Measurements from ENCODE around the gene RD3L. TPM values are rescaled to one million over a fixed set of nuclear protein-coding genes. Genes with fewer than 3 reads are reported as not detected.

RD3L gene
- total RNA-seq, 1 experiment from 2014 or later = not detected

DNA sequence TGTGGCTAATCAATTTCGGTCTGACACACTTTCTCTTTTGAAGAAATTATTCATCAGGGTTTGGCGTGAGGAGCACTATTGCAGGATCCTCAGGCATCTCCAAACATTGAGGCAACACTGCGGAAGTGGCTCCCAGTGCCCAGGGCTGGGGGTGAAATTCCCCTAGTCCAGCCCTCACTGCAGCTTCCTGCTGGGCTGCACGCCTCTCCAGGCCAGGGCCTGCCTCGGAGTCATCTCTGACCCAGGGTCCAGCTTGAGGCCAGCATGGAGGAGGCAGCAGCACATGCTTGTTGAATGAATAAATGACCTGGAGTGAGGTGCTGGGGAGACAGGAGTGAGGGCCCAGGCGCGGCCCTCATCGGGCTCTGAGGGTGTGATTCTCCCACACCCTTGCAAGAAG is 50.1 kb downstream of the RD3L start:
- RAD21 ChIA-PET (ENCODE audit: low non-redundant PET in 1 of 2, low total read pairs in 2 of 2, uncharacterized antibody in 2 of 2, unreplicated experiment in 2 of 2) = no interaction called here
- Histone ChIP-seq H4K20me1 (ENCODE audit: insufficient read depth) (no peaks in the 10 kb centered on the region), H2AFZ (ENCODE audit: low read depth, low read length, poor library complexity, severe bottlenecking) (no peak overlapping the region), H3K4me2 (ENCODE audit: low read length) (no peak overlapping the region), H3K79me2 (ENCODE audit: insufficient read depth, low read length) (no peaks in the 10 kb centered on the region), H3K27ac (ENCODE audit: low read depth, low read length) (no peak overlapping the region), H3K9ac (ENCODE audit: low read length) (no peak overlapping the region), H3K9me3 (ENCODE audit: control insufficient read depth in 1 of 2, insufficient read depth in 1 of 2, low read depth in 1 of 2, low read length in 2 of 2) (no peaks in the 10 kb centered on the region; a peak in 1 of 4 replicates), H3K36me3 (ENCODE audit: control insufficient read depth in 1 of 2, insufficient read depth in 2 of 2, low read length in 2 of 2) (no peaks in the 10 kb centered on the region), H3K9me2 (ENCODE audit: insufficient read depth) (no peaks in the 10 kb centered on the region), H3K4me3 (replicated peaks in 1 of 2; ENCODE audit: low read depth in 1 of 2, low read length in 2 of 2) (no peak overlapping the region), H3K4me1 (ENCODE audit: control insufficient read depth in 1 of 2, insufficient read depth in 2 of 2, low read length in 2 of 2) (peaks cover 30 to 46% of the 10 kb centered on the region in 2 experiments), H3K27me3 (ENCODE audit: insufficient read depth, low read length) (no peaks in the 10 kb centered on the region)
- TF ChIP-seq SIN3A (IDR thresholded peaks at IDR 0.05; ENCODE audit: low read depth) (no peak), SRF (IDR thresholded peaks at IDR 0.05; ENCODE audit: low read depth) (no peak), POLR2AphosphoS5 (IDR thresholded peaks at IDR 0.05; ENCODE audit: low read depth, low read length) (no peak), ELF1 (IDR thresholded peaks at IDR 0.05; ENCODE audit: borderline replicate concordance, low read depth) (no peak), YY1 (IDR thresholded peaks at IDR 0.05; ENCODE audit: extremely low read depth, insufficient replicate concordance, low read depth, low read length) (no peak), RAD21 (IDR thresholded peaks at IDR 0.05; ENCODE audit: low read depth) (no peak), CEBPB (IDR thresholded peaks at IDR 0.05; ENCODE audit: low read depth) (no peak), ZNF274 (IDR thresholded peaks at IDR 0.05; ENCODE audit: low read depth, low read length) (no peak), ZFX (IDR thresholded peaks at IDR 0.05) (no peak)
- TF ChIP-seq, protein P1, sequence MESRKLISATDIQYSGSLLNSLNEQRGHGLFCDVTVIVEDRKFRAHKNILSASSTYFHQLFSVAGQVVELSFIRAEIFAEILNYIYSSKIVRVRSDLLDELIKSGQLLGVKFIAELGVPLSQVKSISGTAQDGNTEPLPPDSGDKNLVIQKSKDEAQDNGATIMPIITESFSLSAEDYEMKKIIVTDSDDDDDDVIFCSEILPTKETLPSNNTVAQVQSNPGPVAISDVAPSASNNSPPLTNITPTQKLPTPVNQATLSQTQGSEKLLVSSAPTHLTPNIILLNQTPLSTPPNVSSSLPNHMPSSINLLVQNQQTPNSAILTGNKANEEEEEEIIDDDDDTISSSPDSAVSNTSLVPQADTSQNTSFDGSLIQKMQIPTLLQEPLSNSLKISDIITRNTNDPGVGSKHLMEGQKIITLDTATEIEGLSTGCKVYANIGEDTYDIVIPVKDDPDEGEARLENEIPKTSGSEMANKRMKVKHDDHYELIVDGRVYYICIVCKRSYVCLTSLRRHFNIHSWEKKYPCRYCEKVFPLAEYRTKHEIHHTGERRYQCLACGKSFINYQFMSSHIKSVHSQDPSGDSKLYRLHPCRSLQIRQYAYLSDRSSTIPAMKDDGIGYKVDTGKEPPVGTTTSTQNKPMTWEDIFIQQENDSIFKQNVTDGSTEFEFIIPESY (IDR thresholded peaks at IDR 0.05; ENCODE audit: extremely low read depth, insufficient replicate concordance, low read length) = no peak
- TF ChIP-seq, protein P2, sequence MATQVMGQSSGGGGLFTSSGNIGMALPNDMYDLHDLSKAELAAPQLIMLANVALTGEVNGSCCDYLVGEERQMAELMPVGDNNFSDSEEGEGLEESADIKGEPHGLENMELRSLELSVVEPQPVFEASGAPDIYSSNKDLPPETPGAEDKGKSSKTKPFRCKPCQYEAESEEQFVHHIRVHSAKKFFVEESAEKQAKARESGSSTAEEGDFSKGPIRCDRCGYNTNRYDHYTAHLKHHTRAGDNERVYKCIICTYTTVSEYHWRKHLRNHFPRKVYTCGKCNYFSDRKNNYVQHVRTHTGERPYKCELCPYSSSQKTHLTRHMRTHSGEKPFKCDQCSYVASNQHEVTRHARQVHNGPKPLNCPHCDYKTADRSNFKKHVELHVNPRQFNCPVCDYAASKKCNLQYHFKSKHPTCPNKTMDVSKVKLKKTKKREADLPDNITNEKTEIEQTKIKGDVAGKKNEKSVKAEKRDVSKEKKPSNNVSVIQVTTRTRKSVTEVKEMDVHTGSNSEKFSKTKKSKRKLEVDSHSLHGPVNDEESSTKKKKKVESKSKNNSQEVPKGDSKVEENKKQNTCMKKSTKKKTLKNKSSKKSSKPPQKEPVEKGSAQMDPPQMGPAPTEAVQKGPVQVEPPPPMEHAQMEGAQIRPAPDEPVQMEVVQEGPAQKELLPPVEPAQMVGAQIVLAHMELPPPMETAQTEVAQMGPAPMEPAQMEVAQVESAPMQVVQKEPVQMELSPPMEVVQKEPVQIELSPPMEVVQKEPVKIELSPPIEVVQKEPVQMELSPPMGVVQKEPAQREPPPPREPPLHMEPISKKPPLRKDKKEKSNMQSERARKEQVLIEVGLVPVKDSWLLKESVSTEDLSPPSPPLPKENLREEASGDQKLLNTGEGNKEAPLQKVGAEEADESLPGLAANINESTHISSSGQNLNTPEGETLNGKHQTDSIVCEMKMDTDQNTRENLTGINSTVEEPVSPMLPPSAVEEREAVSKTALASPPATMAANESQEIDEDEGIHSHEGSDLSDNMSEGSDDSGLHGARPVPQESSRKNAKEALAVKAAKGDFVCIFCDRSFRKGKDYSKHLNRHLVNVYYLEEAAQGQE (IDR thresholded peaks at IDR 0.05; ENCODE audit: low read depth) = no peak
- TF ChIP-seq, protein P3, sequence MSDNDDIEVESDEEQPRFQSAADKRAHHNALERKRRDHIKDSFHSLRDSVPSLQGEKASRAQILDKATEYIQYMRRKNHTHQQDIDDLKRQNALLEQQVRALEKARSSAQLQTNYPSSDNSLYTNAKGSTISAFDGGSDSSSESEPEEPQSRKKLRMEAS (IDR thresholded peaks at IDR 0.05) = no peak
- TF ChIP-seq, protein P4, sequence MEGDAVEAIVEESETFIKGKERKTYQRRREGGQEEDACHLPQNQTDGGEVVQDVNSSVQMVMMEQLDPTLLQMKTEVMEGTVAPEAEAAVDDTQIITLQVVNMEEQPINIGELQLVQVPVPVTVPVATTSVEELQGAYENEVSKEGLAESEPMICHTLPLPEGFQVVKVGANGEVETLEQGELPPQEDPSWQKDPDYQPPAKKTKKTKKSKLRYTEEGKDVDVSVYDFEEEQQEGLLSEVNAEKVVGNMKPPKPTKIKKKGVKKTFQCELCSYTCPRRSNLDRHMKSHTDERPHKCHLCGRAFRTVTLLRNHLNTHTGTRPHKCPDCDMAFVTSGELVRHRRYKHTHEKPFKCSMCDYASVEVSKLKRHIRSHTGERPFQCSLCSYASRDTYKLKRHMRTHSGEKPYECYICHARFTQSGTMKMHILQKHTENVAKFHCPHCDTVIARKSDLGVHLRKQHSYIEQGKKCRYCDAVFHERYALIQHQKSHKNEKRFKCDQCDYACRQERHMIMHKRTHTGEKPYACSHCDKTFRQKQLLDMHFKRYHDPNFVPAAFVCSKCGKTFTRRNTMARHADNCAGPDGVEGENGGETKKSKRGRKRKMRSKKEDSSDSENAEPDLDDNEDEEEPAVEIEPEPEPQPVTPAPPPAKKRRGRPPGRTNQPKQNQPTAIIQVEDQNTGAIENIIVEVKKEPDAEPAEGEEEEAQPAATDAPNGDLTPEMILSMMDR (IDR thresholded peaks at IDR 0.05 in 2 of 3, conservative IDR thresholded peaks at IDR 0.05 in 1 of 3; ENCODE audit: borderline replicate concordance in 1 of 3, insufficient read depth in 1 of 3, low read depth in 2 of 3, low read length in 2 of 3) = no peak
- intact Hi-C loops (cut with micrococcal nuclease) = no loop called here
- POLR2A ChIA-PET = no interaction called here
- BruUV-seq (replicated peaks) = no TSS peak
- CTCF ChIA-PET = interaction anchor here (1.4 to 1.6 kb wide), 2 partner anchors 9 to 12 kb away, joined by 3 to 5 read pairs; no protein-coding TSS in a partner anchor
- DNase-seq (ENCODE audit: low read depth, low spot score) = no peak
- no peak for ATAC-seq
